K562 (cell line): ENCODE measurements around the gene RFESD. TPM values are rescaled to one million over a fixed set of nuclear protein-coding genes. Genes with fewer than 3 reads are reported as not detected.
A peak's percentile ranks its signal among the peaks of the same experiment; 100 is the strongest.

Source experiments
- BRD4 ChIP-seq: fragments of 200-600 bp; sonication (generic); IDR thresholded peaks from 2 replicates; pipeline ENCODE4 v1.6.1; 2017; ENCODE audit warnings: inconsistent platforms
- CREB5 ChIP-seq: fragments of 250-450 bp; sonication (Bioruptor Pico); IDR thresholded peaks from 2 replicates; pipeline ENCODE4 v1.5.0; 2020; ENCODE audit warnings: mild to moderate bottlenecking
- EP300 ChIP-seq: IDR thresholded peaks from 2 replicates; pipeline ENCODE4 v1.6.1; 2012; ENCODE audit warnings: low read length, improper control_type of control experiment
- HDAC6 ChIP-seq: IDR thresholded peaks from 2 replicates; pipeline ENCODE4 v1.6.1; 2012; ENCODE audit warnings: low read depth, mild to moderate bottlenecking, control low read depth, inconsistent platforms, low read length, moderate library complexity
- HMGN3 ChIP-seq: IDR thresholded peaks from 2 replicates; pipeline ENCODE4 v1.6.1; 2011; ENCODE audit warnings: borderline replicate concordance, low read depth, mild to moderate bottlenecking, mixed read lengths, low read length; ENCODE audit not compliant: insufficient read length; ENCODE audit errors: extremely low read depth
- KDM4B ChIP-seq, 2 experiments: fragments of 450-650 bp in 1 of 2; sonication (generic) in 1 of 2; IDR thresholded peaks; 2 replicates each; pipeline ENCODE4 v1.6.1; 2016 to 2017; ENCODE audit warnings: borderline replicate concordance in 2 of 2, antibody characterized with exemption in 1 of 2, low read depth in 1 of 2, mild to moderate bottlenecking in 1 of 2
- MEIS2 ChIP-seq: fragments of 450-650 bp; IDR thresholded peaks from 2 replicates; pipeline ENCODE4 v1.6.1; 2014; ENCODE audit warnings: mild to moderate bottlenecking; ENCODE audit not compliant: partially characterized antibody
- NR2F6 ChIP-seq: fragments of 450-650 bp; formaldehyde crosslinking; IDR thresholded peaks from 2 replicates; pipeline ENCODE4 v1.4.0; 2020; ENCODE audit warnings: mild to moderate bottlenecking
- POLR3A ChIP-seq: IDR thresholded peaks from 2 replicates; pipeline ENCODE4 v1.6.1; 2011; ENCODE audit warnings: borderline replicate concordance, mild to moderate bottlenecking, moderate library complexity; ENCODE audit not compliant: insufficient read length, insufficient read depth; ENCODE audit errors: extremely low read depth
- RBM17 ChIP-seq: fragments of 200-400 bp; formaldehyde crosslinking; IDR thresholded peaks from 2 replicates; pipeline ENCODE4 v1.6.1; 2017; ENCODE audit warnings: low read depth, mild to moderate bottlenecking, low read length, borderline replicate concordance
- SAP30 ChIP-seq: fragments of 200-600 bp; sonication (generic); IDR thresholded peaks from 2 replicates; pipeline ENCODE4 v1.6.1; 2012; ENCODE audit warnings: borderline replicate concordance, low read depth, mild to moderate bottlenecking, moderate library complexity, low read length, control low read depth, inconsistent platforms; ENCODE audit not compliant: insufficient read depth, poor library complexity, severe bottlenecking
- SNRNP70 ChIP-seq: fragments of 200-400 bp; formaldehyde crosslinking; optimal IDR thresholded peaks from 2 replicates; pipeline ENCODE3; 2017; ENCODE audit warnings: low read depth, low read length
- TGIF2 ChIP-seq: sonication (generic); formaldehyde crosslinking; IDR thresholded peaks from 2 replicates; pipeline ENCODE4 v1.8.1; 2022; ENCODE audit warnings: mild to moderate bottlenecking, missing genetic modification reagents, moderate library complexity
- THAP12 ChIP-seq: fragments of 250-450 bp; sonication (Bioruptor Pico); IDR thresholded peaks from 2 replicates; pipeline ENCODE4 v1.9.0; 2021; ENCODE audit warnings: mild to moderate bottlenecking, inconsistent platforms
- XRCC4 ChIP-seq: IDR thresholded peaks from one replicate; pipeline ENCODE4 v1.6.1; 2011; ENCODE audit not compliant: insufficient read depth, insufficient read length; ENCODE audit errors: extremely low read depth
- ZNF124 ChIP-seq: sonication (generic); formaldehyde crosslinking; IDR thresholded peaks from 2 replicates; pipeline ENCODE4 v1.8.1; 2022; ENCODE audit warnings: missing genetic modification reagents
- ZNF253 ChIP-seq: fragments of 250-450 bp; sonication (Bioruptor Pico); conservative IDR thresholded peaks from 2 replicates; pipeline ENCODE4 v1.6.1; 2021; ENCODE audit warnings: mild to moderate bottlenecking
- ZNF707 ChIP-seq: fragments of 250-450 bp; sonication (Bioruptor Pico); conservative IDR thresholded peaks from 2 replicates; pipeline ENCODE4 v1.8.0; 2022; ENCODE audit warnings: inconsistent platforms, mild to moderate bottlenecking, moderate library complexity
- polyA plus RNA-seq, 8 experiments: library from polyadenylated mRNA; depleted of rRNA in 4 of 8; stranded (reverse) in 5 of 8; unstranded in 3 of 8; fragments of >200 nt; fragmentation: Nextera tagmentation in 2 of 8; fragmentation: Illumina TruSeq in 1 of 8; extraction: Ambion mirVana in 2 of 8; extraction: Trizol in 1 of 8; gene quantifications; 2 replicates each; pipeline versions ENCODE4 v1.2.1 to v1.2.3, GENCODE V29; 2011 to 2014; ENCODE audit warnings: inconsistent platforms in 1 of 8, missing spikeins in 1 of 8
- total RNA-seq, 7 experiments: library from RNA; depleted of rRNA in 6 of 7; stranded (reverse); fragments of >200 nt in 6 of 7; fragmentation: Illumina TruSeq in 2 of 7; extraction: Trizol in 2 of 7; gene quantifications; 2 replicates each; pipeline versions ENCODE4 v1.2.1 to v1.2.3, GENCODE V29; 2011 to 2021; ENCODE audit warnings: low replicate concordance in 1 of 7
- TF ChIP-seq, protein P1 (sequence below): fragments of 450-650 bp; IDR thresholded peaks from 2 replicates; pipeline ENCODE4 v1.6.1; 2017; ENCODE audit warnings: antibody characterized with exemption
- TF ChIP-seq, protein P2 (sequence below): fragments of 450-650 bp; IDR thresholded peaks from 2 replicates; pipeline ENCODE4 v1.6.1; 2016; ENCODE audit warnings: antibody characterized with exemption

RFESD gene
- total and polyA plus RNA-seq, 9 of the 15 experiments (the other 6 are each of a cell fraction or from before 2014, with no cell fraction given) = 62.3 to 600 (median 140) TPM

GRCh38 chr5:95646569-95647431 lies at the start of gene RFESD (continued):
- TF ChIP-seq NR2F6 (CRISPR knock-in tag) = no peak
- no peak; the same call in 1 of the 2 replicates for TF ChIP-seq TGIF2 (CRISPR knock-in tag)
- TF ChIP-seq, protein P1, sequence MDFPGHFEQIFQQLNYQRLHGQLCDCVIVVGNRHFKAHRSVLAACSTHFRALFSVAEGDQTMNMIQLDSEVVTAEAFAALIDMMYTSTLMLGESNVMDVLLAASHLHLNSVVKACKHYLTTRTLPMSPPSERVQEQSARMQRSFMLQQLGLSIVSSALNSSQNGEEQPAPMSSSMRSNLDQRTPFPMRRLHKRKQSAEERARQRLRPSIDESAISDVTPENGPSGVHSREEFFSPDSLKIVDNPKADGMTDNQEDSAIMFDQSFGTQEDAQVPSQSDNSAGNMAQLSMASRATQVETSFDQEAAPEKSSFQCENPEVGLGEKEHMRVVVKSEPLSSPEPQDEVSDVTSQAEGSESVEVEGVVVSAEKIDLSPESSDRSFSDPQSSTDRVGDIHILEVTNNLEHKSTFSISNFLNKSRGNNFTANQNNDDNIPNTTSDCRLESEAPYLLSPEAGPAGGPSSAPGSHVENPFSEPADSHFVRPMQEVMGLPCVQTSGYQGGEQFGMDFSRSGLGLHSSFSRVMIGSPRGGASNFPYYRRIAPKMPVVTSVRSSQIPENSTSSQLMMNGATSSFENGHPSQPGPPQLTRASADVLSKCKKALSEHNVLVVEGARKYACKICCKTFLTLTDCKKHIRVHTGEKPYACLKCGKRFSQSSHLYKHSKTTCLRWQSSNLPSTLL = no peak
- TF ChIP-seq ZNF707 (CRISPR knock-in tag) = no peak
- no peak for TF ChIP-seq SNRNP70
- TF ChIP-seq CREB5 = no peak
- no peak for TF ChIP-seq ZNF124 (CRISPR knock-in tag)
- TF ChIP-seq ZNF253 (CRISPR knock-in tag) = no peak
- no peak for TF ChIP-seq BRD4
- TF ChIP-seq KDM4B (IDR thresholded peaks at IDR 0.05; ENCODE audit: borderline replicate concordance in 2 of 2, low read depth in 1 of 2) = no peak
- peak; percentile 82 for TF ChIP-seq THAP12 (CRISPR knock-in tag)
- TF ChIP-seq, protein P2, sequence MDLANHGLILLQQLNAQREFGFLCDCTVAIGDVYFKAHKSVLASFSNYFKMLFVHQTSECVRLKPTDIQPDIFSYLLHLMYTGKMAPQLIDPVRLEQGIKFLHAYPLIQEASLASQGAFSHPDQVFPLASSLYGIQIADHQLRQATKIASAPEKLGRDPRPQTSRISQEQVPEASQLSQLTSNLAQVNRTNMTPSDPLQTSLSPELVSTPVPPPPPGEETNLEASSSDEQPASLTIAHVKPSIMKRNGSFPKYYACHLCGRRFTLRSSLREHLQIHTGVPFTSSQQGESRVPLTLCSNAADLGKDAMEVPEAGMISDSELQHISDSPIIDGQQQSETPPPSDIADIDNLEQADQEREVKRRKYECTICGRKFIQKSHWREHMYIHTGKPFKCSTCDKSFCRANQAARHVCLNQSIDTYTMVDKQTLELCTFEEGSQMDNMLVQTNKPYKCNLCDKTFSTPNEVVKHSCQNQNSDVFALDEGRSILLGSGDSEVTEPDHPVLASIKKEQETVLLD = no peak
- TF ChIP-seq POLR3A = no peak
- peak; percentile 36 for TF ChIP-seq SAP30
- peak; percentile 52; the same call in 1 of the 2 replicates for TF ChIP-seq EP300
- TF ChIP-seq XRCC4 = no peak
- no peak for TF ChIP-seq HDAC6
- peak; percentile 81 for TF ChIP-seq MEIS2
- peak; percentile 98 for TF ChIP-seq HMGN3
- no peak for TF ChIP-seq RBM17
